HG02973 (cell line): ENCODE measurements around the gene CLOCK.

Experiments used
- ATAC-seq: cut with Tn5 transposase; IDR thresholded peaks from one replicate; pipeline ENCODE4 v1.9.1; 2021; ENCODE audit warnings: moderate library complexity; ENCODE audit not compliant: unreplicated experiment

The CLOCK gene

GRCh38 chr4:55386073-55386472 lies 160.6 kb downstream of the CLOCK start:
- peak; percentile 65 for ATAC-seq

DNA sequence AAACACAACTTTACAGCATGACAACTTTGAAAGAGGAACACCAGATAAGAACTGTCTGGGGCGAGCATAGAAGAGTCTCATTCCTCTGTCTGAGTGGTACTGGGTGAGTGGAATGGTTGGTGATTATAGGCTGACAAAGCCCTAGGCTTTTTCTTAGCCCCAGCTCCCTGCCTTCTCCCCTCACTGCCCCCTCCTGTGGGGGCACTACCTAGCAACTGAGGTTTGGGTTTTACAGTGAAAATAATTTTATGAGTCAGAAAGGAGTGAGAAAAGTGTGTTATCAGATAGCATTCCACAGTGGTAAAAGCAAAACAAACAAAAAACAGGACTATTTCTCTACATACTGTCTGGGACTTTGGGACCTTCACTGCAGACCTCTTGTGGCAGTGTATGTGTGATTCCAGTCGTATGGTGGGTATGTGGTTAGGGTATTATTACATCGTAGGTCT lies 161.5 kb downstream of the CLOCK start:
- ATAC-seq = no peak

GRCh38 chr4:55382488-55383003 lies 164.2 kb downstream of the CLOCK start:
- ATAC-seq = no peak

GRCh38 chr4:55381502-55381901 lies 165.2 kb downstream of the CLOCK start:
- no peak for ATAC-seq

GRCh38 chr4:55380576-55380975 lies 166.1 kb downstream of the CLOCK start:
- no peak for ATAC-seq

- ATAC-seq = no peak
These were observed 167.9 kb downstream of the CLOCK start for GRCh38 chr4:55378617-55379467.
